CD4-positive, alpha-beta T cell treated with Interleukin-2 at 100 ng/mL for 4 hours (primary cell): ENCODE measurements around the gene SAXO2.
"Not testable (repeated sequence)": the region's sequence is repeated elsewhere in the genome, so short reads cannot be mapped to it uniquely, and the experiment has no call there.

Experiments
- DNase-seq: peaks from one replicate; pipeline ENCODE4 v3.0.0-alpha.2; 2020; ENCODE audit warnings: low spot score

The SAXO2 gene

GRCh38 chr15:82288202-82288601 lies 25.6 kb downstream of the SAXO2 start:
- not testable (repeated sequence) for DNase-seq

DNA sequence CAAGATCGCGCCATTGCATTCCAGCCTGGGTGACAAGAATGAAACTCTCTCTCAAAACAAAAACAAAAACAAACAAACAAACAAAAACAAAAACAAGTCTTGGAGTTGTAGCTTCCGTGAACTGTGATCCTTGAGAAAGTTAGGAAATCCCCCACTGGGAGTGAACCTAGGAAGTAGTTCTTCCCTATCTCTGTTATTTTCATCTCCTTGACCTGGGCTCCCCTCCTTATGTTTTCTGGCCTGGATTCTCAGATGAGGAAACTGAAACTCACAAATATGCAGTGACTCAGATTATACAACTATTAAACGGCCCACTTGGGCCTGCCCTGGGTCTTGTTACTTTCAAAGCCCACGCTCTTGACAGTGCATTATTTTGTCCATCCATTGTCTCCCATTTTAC lies 29.7 kb downstream of the SAXO2 start:
- DNase-seq, result no peak

DNA sequence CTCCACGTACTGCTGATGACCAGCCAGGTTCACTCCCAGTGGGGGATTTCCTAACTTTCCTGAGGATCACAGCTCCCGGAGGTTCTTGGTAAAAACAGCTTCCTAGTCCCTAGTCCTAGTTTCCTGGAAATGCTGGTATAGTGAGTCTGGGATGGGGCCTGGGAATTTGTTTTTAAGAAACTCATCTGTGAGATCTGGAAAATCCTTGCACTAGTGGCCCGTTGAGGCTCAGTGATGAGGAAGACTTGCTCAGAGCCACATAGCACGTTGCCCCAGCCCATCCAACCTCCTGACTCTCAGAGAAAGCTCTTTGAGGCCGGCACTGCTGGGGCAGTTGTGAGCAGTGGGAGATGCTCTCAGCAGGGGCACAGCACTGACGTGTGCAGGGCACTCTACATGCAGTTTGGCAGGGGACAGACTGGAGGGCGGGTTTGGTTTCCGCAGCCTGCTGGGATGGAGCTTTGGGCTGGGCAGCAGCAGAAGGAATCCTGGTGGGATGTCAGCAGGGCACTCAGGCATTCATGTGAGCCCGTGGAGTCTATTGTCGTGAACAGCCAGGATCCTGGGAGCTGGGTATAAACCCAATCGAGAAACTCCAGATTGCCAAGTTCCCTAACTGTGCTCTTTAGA lies 31.6 kb downstream of the SAXO2 start:
- DNase-seq, result no peak

DNA sequence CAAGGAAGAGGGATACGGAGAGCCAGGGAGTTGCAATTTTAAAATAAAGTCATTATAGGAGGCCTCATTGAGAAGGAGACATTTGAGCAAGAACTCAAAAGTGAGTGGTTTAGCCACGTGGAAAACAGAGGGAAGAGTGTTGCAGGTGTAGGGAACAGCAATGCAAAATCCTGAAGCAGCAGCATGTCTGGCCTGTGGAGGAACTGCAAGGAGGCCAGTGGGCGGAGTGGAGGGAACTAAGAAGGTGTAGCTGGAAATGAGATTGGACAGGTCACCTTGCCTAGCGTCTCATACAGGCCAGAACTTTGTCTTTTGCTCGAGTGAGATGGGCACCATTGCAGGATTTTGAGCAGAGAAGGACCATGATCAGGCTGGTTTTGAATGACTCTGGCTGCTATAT lies 34.9 kb downstream of the SAXO2 start:
- no peak for DNase-seq

- DNase-seq, result no peak
These were observed 35.4 kb downstream of the SAXO2 start for GRCh38 chr15:82298032-82298431.

DNA sequence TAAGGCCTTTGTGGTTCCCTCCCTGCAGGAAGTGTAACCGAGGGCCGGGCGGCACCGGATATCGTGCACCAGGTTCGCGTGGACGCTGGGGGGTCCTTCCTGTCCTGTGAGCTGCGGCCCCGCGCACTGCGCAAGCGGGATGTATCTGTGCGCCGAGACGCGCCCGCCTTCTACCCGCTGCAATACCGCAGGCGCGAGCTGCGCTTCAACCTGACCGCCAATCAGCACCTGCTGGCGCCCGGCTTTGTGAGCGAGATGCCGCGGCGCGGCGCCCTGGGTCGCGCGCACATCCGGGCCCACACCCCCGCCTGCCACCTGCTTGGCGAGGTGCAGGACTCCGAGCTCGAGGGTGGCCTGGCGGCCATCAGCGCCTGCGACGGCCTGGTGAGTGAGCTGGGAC lies 35.9 kb downstream of the SAXO2 start:
- DNase-seq, result peak; percentile 58

DNA sequence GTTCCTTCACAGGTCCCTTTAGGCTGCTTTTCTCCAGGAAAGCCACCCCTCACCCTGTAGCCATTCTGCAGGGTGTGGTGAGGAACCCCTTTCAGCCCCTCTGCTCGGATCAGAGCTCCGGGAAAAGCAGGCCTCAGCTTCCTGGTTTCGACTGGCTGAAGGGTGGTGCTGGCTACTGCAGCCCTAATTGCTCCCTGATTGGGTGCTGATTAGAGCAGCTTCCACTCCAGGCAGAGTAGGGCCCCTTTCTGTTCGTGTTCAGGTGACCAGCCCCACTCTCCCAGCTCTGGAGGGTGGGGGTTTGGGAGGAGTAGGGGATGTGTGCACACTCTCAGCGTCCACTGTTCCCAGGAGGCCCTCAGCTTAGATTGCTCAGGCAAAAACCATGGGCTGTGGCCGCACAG lies 36.9 kb downstream of the SAXO2 start:
- DNase-seq, result not testable (repeated sequence)

GRCh38 chr15:82300326-82300725 lies 37.7 kb downstream of the SAXO2 start:
- DNase-seq, result not testable (repeated sequence)

DNA sequence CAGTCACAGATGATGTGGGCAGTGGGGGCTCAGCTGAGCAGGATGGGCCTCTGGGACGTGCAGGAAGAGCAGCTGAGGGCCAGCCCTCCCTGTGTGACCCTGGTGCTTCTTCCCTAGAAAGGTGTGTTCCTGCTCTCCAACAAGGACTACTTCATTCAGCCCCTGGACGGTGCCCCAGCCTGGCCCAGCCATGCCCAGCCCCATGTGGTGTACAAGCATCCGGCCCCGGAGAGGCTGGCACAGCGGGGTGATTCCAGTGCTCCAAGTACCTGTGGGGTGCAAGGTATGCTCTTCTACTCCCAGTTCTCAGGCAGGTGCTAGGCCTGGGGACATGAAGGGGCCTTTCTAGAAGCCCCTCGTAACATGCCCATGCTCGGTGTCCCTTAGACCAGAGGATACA lies 38.3 kb downstream of the SAXO2 start:
- DNase-seq, result no peak

DNA sequence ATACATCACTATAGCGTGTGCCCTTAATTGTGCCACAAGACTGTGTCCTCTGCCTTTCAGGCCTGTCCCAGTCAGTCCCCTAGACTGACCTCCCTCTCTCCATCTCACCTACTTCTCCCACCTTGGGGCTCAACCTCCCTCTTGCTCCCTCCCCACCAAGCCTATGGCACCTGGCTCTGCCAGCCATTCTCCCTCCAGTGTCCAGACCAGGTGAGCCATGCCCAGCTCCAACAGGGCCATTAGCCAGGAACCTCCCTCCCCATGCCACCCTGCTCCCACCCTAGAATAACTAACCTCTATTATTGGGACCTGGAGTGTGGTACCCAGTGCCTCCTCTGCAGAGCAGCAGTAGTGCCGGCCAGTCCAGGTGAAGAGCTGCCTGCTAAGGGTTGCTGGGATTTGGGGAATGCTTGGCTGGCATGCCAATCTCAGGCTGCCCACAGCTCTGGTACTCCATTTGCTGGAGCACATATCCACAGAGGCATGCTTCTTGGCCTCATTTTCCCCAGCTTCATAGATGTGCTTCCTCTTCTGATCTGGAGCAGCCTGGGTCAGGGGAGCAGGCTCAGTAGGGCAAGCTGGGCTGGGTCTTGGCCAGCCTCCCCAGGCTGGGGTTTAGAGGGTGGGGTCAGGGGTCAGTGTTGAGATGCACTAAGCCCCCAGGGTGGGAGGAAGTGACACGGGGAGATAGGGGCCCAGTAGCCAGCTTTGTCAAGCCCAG lies 38.8 kb downstream of the SAXO2 start:
- DNase-seq, result no peak

DNA sequence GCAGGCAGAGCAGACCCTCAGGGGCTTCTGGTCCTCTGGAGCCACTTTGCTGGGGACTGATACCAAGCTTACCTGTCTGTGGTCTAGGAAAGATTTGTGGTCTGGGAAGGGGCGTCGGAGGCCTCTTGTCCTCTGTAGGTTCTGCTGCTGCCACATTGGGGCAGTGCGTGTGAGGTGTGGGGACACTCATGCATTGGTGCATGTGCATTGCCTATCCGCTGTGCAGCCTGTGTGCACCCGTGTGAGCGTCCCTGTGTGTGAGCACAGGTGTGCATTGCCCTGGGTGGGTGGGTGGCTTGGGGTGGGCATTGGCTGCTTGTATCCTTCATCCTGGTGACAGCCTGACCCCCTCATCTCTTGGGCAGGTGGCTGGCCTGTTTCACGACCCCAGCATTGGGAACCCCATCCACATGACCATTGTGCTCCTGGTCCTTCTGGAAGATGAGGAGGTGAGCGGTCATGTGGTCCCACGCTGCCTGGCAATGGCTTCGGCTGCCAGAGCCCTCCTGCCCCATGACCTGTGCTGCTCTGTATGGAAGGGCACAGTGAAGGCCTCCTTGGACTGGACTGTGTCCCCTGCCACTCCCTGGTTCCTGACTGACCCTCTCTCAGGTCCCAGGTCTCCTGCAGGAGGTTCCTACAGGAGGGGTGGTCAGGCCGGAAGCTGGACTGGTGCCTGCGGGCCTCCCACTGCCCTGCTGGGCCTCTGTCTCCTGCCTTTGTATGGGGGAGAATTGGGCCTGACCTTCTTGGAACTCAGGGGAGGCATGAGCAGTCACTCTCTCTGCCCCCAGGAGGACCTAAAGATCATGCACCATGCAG lies 41.5 kb downstream of the SAXO2 start:
- no peak for DNase-seq

DNA sequence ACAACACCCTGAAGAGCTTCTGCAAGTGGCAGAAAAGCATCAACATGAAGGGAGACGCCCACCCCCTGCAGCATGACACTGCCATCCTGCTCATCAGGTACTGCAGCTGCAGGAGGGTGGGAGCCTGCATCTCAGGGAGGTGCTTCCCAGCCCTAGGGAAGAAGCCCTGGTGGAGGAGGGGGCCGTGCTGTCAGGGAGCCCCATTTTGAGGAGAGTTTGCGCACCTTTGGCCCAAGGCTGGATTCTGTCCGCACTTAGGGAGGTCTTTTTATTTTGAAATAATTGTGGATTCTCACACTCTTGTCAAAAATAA lies 42.1 kb downstream of the SAXO2 start:
- DNase-seq, result no peak

- DNase-seq, result no peak
These were observed 43.0 kb downstream of the SAXO2 start for GRCh38 chr15:82305621-82306048.

DNA sequence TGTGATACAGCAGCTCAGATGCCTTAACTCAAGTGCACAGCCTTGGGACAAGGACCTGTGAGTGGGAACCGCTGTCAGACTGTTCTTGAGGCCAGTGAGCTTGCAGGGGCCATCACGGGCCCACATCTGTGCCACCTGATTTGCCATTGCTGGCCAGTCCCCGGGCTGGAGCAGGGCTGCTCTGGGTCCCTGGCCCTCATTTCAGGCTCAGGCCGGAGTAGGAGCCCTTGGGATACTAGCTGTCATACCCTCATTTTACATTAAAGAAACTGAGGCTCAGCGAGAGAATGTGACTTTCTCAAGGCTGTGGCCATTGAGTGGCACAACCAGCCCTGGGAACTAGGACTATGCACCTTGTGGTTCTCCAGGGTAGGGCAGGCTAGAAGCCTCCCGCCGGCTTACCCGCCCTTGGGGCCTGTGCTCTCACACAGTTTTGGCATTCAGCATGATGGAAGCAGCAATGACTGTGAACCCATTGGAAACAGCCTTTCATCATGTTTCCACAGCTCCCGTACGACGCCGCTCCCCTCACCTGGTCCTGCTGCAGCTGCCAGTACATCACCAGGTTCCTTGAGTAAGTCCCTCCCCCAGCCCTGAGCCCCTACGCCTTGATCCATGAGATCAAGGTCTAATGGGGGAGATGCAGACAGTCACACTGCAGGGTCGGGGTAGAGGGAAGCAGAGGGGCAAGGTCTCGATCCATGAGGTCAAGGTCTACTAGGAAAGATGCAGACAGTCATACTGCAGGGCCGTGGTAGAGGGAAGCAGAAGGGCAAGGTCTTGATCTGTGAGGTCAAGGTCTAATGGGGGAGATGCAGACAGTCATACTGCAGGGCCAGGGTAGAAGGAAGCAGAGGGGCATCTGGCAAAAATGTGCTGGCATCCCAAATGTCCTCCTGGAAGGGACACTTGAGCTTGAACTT lies 44.4 kb downstream of the SAXO2 start:
- DNase-seq, result no peak

- no peak for DNase-seq
These were observed 45.1 kb downstream of the SAXO2 start for GRCh38 chr15:82307714-82308081.

DNA sequence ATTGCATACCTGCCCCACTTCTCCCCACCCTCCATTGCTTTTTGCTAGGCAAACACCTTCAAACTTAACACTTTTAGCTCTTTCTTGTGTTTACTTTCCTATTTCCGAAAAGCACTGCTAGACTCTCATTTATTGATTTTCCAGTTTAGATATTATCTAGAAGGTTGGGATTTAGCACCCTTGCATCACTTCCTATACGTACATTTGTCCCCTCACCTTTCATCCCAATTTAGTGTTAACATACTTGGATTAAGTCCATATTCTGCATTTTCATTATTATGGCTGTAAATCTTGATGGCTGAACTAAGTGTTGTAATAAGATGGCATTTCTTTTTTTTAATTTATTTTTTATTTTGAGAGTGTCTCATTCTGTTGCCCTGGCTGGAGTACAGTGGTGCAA lies 47.2 kb downstream of the SAXO2 start:
- no peak for DNase-seq

- DNase-seq, result not testable (repeated sequence)
These were observed 48.7 kb downstream of the SAXO2 start for GRCh38 chr15:82311321-82311720.

- DNase-seq, result no peak
These were observed 50.1 kb downstream of the SAXO2 start for GRCh38 chr15:82312586-82313349.

GRCh38 chr15:82313446-82313845 lies 50.8 kb downstream of the SAXO2 start:
- DNase-seq, result no peak

DNA sequence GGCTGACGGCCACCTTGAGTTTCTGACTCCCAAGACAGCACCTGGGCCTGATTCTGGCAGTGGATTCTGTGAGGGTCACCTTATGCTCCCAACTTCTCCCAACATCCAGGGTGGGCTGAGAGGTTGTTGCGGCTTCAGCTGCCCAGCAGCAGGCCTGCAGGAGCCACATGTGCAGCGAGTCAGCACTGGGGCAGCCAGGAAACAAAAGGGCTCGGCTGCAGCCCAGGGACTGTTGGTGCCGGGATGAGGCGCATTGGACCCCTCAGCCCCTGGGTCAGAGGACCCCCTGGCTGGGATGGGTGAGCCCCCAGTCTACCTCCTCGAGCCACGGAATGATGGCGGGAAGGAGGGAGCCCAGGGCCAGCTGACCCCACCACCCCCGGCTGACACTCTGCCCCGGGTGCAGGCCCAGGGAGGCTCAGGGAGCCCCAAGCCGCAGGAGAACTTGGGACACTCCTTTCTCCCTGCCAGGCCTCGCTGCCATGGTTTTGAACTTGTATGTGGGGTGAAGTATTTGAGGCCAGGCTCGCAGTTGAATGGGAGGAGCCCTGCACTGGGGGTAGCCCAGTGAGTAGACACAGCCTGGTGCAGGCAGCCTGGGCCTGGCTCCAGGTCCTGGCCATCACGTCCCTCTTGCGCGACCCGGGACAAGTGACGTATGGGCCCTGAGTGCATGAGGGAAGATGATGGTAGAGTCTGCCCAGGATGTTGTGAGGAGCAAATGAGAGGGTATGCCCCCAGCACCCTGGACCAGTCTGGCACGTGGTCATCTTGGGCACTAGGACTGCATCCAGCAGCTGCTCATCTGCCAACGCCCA lies 51.5 kb downstream of the SAXO2 start:
- not testable (repeated sequence) for DNase-seq
